ENCODE results near the gene RARA.

- TF ChIP-seq TAF1 (IDR thresholded peaks at IDR 0.05; ENCODE audit: borderline replicate concordance, low read depth, low read length) (no peak), POLR2A (IDR thresholded peaks at IDR 0.05; ENCODE audit: low read depth, low read length) (no peak)
Measured at GRCh38 chr17:40358323-40359038, 49.5 kb downstream of the RARA start.
